HFF-Myc (cell line): ENCODE measurements around the gene TCTA.

Experiments
- DNase-seq: peaks from one replicate; pipeline ENCODE4 v3.0.0-alpha.2; 2011; ENCODE audit warnings: low read depth; ENCODE audit errors: extremely low read depth
- H3K4me3 ChIP-seq: replicated peaks from 2 replicates; pipeline ENCODE4 v1.5.1; 2011; ENCODE audit warnings: low read depth, mild to moderate bottlenecking, control low read depth, low read length
- CTCF ChIP-seq: IDR thresholded peaks from 2 replicates; pipeline ENCODE4 v1.5.1; 2012; ENCODE audit warnings: mild to moderate bottlenecking, low read depth, low read length, control low read depth; ENCODE audit errors: missing control alignments

TCTA gene

GRCh38 chr3:49428752-49429080 lies 16.5 kb downstream of the TCTA start:
- peak overlapping the region; percentile 53 for H3K4me3 ChIP-seq
- DNase-seq, result no peak
- no peak for TF ChIP-seq CTCF

GRCh38 chr3:49434731-49435130 lies 22.5 kb downstream of the TCTA start:
- no peak for TF ChIP-seq CTCF
- H3K4me3 ChIP-seq, result no peak overlapping the region
- no peak for DNase-seq

GRCh38 chr3:49445391-49445790 lies 33.2 kb downstream of the TCTA start:
- TF ChIP-seq CTCF, result no peak
- no peak for DNase-seq
- no peak overlapping the region for H3K4me3 ChIP-seq

DNA sequence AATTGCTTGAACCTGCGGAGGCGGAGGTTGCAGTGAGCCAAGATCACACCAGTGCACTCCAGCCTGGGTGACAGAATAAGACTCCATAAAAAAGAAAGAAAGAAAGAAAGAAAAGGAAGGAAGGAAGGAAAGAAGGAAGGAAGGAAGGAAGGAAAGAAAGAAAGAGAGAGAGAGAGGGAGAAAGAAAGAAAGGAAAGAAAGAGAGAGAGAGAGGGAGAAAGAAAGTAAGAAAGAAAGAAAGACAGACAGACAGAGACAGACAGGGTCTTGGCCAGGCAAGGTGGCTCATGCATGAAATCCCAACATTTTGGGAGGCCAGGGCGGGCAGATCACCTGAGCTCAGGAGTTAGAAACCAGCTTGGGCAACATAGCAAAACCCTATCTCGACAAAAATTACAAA lies 41.4 kb downstream of the TCTA start:
- H3K4me3 ChIP-seq, result no peak overlapping the region
- no peak for DNase-seq
- no peak for TF ChIP-seq CTCF

DNA sequence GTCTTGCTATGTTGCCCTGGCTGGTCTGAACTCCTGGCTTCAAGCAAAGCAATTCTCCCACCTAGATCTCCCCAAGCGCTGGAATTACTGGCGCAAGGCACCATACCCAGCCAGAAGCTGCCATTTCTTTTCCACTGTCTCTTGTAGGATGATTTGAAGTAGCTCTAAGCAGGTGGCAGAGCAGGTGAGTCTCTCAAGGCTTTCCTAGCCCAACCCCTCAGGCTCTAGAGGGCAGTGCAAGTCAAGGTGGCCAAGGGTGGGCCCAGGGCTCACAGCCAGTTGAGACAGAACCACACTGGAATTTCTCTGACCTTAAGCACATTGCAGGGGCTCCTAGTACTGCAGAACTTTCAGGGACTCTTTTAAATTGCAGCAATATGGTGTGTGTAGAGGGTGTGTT lies 42.2 kb downstream of the TCTA start:
- TF ChIP-seq CTCF, result peak; percentile 23
- H3K4me3 ChIP-seq, result no peak overlapping the region
- no peak for DNase-seq

GRCh38 chr3:49454898-49455681 lies 42.9 kb downstream of the TCTA start:
- DNase-seq, result no peak
- no peak overlapping the region for H3K4me3 ChIP-seq
- no peak for TF ChIP-seq CTCF

- TF ChIP-seq CTCF, result no peak
- DNase-seq, result no peak
- H3K4me3 ChIP-seq, result no peak overlapping the region
Observed at GRCh38 chr3:49456466-49456865, 44.2 kb downstream of the TCTA start.
